Measurements from ENCODE around the gene LMF1. TPM values are rescaled to one million over a fixed set of nuclear protein-coding genes. Genes with fewer than 3 reads are reported as not detected.

Gene LMF1
- total and polyA plus RNA-seq, 12 donors = 5.1 to 15.4 (median 7.6) TPM

- H3K4me3 ChIP-seq = no peak overlapping the region
- DNase-seq (no peak), ATAC-seq (no peak)
- peaks cover 5 to 24% (median 14%) of the 10 kb centered on the region in 9 donors for H3K4me1 ChIP-seq
- no peaks in the 10 kb centered on the region for H3K9me3 ChIP-seq
- intact Hi-C loops (cut with DNase I) = no loop called here
- 83% methylated on average over 22 of the region's 22 CpGs for WGBS, 2 donors
- H3K27ac ChIP-seq = no peak overlapping the region
- no peak for TF ChIP-seq CTCF (IDR thresholded peaks at IDR 0.05)
- H3K36me3 ChIP-seq = no peaks in the 10 kb centered on the region
- peaks cover 16 to 75% (median 42%) of the 10 kb centered on the region in 7 donors for H3K27me3 ChIP-seq
Measured at GRCh38 chr16:984121-984694, 13.4 kb upstream of the LMF1 start.

- ATAC-seq (no peak), DNase-seq (no peak)
- H3K4me3 ChIP-seq = peak overlapping the region in 7 of 10 donors; percentile 49 to 65 (median 55)
- WGBS, 2 donors = 55 to 59% methylated on average over 58 to 59 of the region's 59 CpGs
- no peaks in the 10 kb centered on the region for H3K9me3 ChIP-seq
- H3K36me3 ChIP-seq = no peaks in the 10 kb centered on the region
- intact Hi-C loops (cut with DNase I) = no loop called here
- no peak for TF ChIP-seq CTCF (IDR thresholded peaks at IDR 0.05)
- H3K4me1 ChIP-seq = peaks cover 5 to 23% (median 14%) of the 10 kb centered on the region in 9 donors
- peaks cover 16 to 74% (median 43%) of the 10 kb centered on the region in 7 donors for H3K27me3 ChIP-seq
- no peak overlapping the region for H3K27ac ChIP-seq
Measured at GRCh38 chr16:983044-984030, 12.6 kb upstream of the LMF1 start.

GRCh38 chr16:982145-983043, 11.6 kb upstream of the LMF1 start:
- Histone ChIP-seq H3K36me3 (no peaks in the 10 kb centered on the region), H3K27me3 (peaks cover 16 to 71% (median 42%) of the 10 kb centered on the region in 7 donors), H3K4me1 (peaks cover 5 to 19% (median 13%) of the 10 kb centered on the region in 9 donors), H3K4me3 (peak overlapping the region; percentile 6 to 65 (median 54)), H3K9me3 (no peaks in the 10 kb centered on the region), H3K27ac (peak overlapping the region in 1 of 10 donors; percentile 7)
- ATAC-seq = no peak
- peak in 1 of 2 donors; percentile 10 for DNase-seq
- 10% methylated on average over 76 of the region's 76 CpGs for WGBS, 2 donors
- intact Hi-C loops (cut with DNase I) = no loop called here
- no peak for TF ChIP-seq CTCF (IDR thresholded peaks at IDR 0.05)

Measured in heart right ventricle (tissue), 16 donors.